HFFc6 (cell line): ENCODE data around the gene ADGRL3. TPM values are rescaled to one million over a fixed set of nuclear protein-coding genes. Genes with fewer than 3 reads are reported as not detected.

ENCODE experiments used
- DNase-seq: peaks from one replicate; pipeline ENCODE4 v3.0.0-alpha.2; 2018
- H3K27ac Mint-ChIP-seq: 2 replicates; pipeline ENCODE4 v1.8.0; 2020; ENCODE audit warnings: mild to moderate bottlenecking, mixed read lengths
- H3K27me3 Mint-ChIP-seq: 2 replicates; pipeline ENCODE4 v1.8.0; 2021; ENCODE audit warnings: mild to moderate bottlenecking, moderate library complexity, mixed read lengths; ENCODE audit not compliant: insufficient read depth
- H3K36me3 Mint-ChIP-seq: 2 replicates; pipeline ENCODE4 v1.8.0; 2021; ENCODE audit warnings: low read depth, mixed read lengths
- H3K4me1 Mint-ChIP-seq: 2 replicates; pipeline ENCODE4 v1.8.0; 2020; ENCODE audit warnings: low read depth, mixed read lengths
- H3K4me3 Mint-ChIP-seq: 2 replicates; pipeline ENCODE4 v1.8.0; 2020; ENCODE audit warnings: mild to moderate bottlenecking, moderate library complexity, mixed read lengths
- H3K9me3 Mint-ChIP-seq: 2 replicates; pipeline ENCODE4 v1.8.0; 2020; ENCODE audit warnings: mild to moderate bottlenecking, mixed read lengths
- CTCF ChIP-seq: fragments of 200-600 bp; sonication (generic); IDR thresholded peaks from 2 replicates; pipeline ENCODE4 v1.5.0; 2021; ENCODE audit warnings: antibody characterized with exemption, mild to moderate bottlenecking
- total RNA-seq, 6 experiments: library from RNA; stranded (reverse); fragmentation: NEBNext Ultra II Directional; extraction: Animal tissue kit (Norgen Biotek cat#: 25700); gene quantifications; 2 replicates in 1 of 6; 3 replicates in 5 of 6; pipeline ENCODE4 v1.2.3, GENCODE V29; 2021

Gene ADGRL3
- total RNA-seq, 6 experiments from 2014 or later = not detected

GRCh38 chr4:61489927-61490326, 289.8 kb downstream of the ADGRL3 start:
- Mint-ChIP-seq H3K27ac (no peak overlapping the region), H3K36me3 (no peaks in the 10 kb centered on the region)

GRCh38 chr4:61493041-61493440, 292.9 kb downstream of the ADGRL3 start:
- no peaks in the 10 kb centered on the region for H3K36me3 Mint-ChIP-seq
- H3K27ac Mint-ChIP-seq = no peak overlapping the region
- H3K4me3 Mint-ChIP-seq = no peak overlapping the region
- peaks cover 29% of the 10 kb centered on the region for H3K9me3 Mint-ChIP-seq
- H3K4me1 Mint-ChIP-seq = no peaks in the 10 kb centered on the region
- no peaks in the 10 kb centered on the region for H3K27me3 Mint-ChIP-seq
- TF ChIP-seq CTCF = no peak
- DNase-seq = no peak

More at GRCh38 chr4:61489927-61490326, 289.8 kb downstream of the ADGRL3 start:
- DNase-seq = no peak
- Mint-ChIP-seq H3K4me3 (no peak overlapping the region), H3K27me3 (no peaks in the 10 kb centered on the region), H3K4me1 (no peaks in the 10 kb centered on the region), H3K9me3 (peaks cover 30% of the 10 kb centered on the region)
- TF ChIP-seq CTCF = no peak

- Mint-ChIP-seq H3K4me3 (no peak overlapping the region), H3K4me1 (no peaks in the 10 kb centered on the region), H3K27me3 (no peaks in the 10 kb centered on the region), H3K36me3 (no peaks in the 10 kb centered on the region), H3K9me3 (peaks cover 27% of the 10 kb centered on the region), H3K27ac (no peak overlapping the region)
- DNase-seq = no peak
- no peak for TF ChIP-seq CTCF
These were observed 293.3 kb downstream of the ADGRL3 start for GRCh38 chr4:61493470-61493869.

- TF ChIP-seq CTCF = no peak
- Mint-ChIP-seq H3K4me1 (no peaks in the 10 kb centered on the region), H3K27me3 (no peaks in the 10 kb centered on the region), H3K9me3 (peaks cover 4% of the 10 kb centered on the region), H3K36me3 (no peaks in the 10 kb centered on the region), H3K4me3 (no peak overlapping the region), H3K27ac (no peak overlapping the region)
- no peak for DNase-seq
These were observed 300.8 kb downstream of the ADGRL3 start for GRCh38 chr4:61500883-61501282.

- no peak for TF ChIP-seq CTCF
- no peak overlapping the region for H3K27ac Mint-ChIP-seq
- no peaks in the 10 kb centered on the region for H3K27me3 Mint-ChIP-seq
- H3K36me3 Mint-ChIP-seq = no peaks in the 10 kb centered on the region
- DNase-seq = no peak
- no peak overlapping the region for H3K4me3 Mint-ChIP-seq
- H3K9me3 Mint-ChIP-seq = peaks cover 8% of the 10 kb centered on the region
- no peaks in the 10 kb centered on the region for H3K4me1 Mint-ChIP-seq
These were observed 301.7 kb downstream of the ADGRL3 start for GRCh38 chr4:61501812-61502211.
